PC-9 (cell line): Measurements from ENCODE around the gene MDH1. TPM values are rescaled to one million over a fixed set of nuclear protein-coding genes. Genes with fewer than 3 reads are reported as not detected.

ENCODE experiments used
- BruUV-seq: library from RNA; stranded (reverse); fragments of 400-500 nt; replicated peaks from 2 replicates; lab custom pipeline; 2021; lab: Mats Ljungman, UMichigan
- CTCF ChIA-PET: fragments of 300-600 bp; sonication (Branson Sonifier 250); formaldehyde crosslinking; loops from one replicate; lab custom pipeline; 2022; ENCODE audit warnings: antibody characterized with exemption; lab: Charles Lee
- POLR2A ChIA-PET: fragments of 300-600 bp; sonication (Branson Sonifier 250); formaldehyde crosslinking; loops from one replicate; lab custom pipeline; 2022; ENCODE audit warnings: antibody characterized with exemption; ENCODE audit not compliant: unreplicated experiment; lab: Charles Lee
- DNase-seq, 2 experiments: peaks; one replicate each; pipeline versions ENCODE4 v3.0.0 to v3.0.0-alpha.2; 2015 to 2022; ENCODE audit warnings: mixed read lengths in 1 of 2
- H2AFZ ChIP-seq: fragments of 200-600 bp; sonication (generic); 2 replicates; pipeline ENCODE4 v1.8.1; 2017; ENCODE audit warnings: antibody characterized with exemption
- H3F3A ChIP-seq: fragments of 200-600 bp; sonication (generic); 2 replicates; pipeline ENCODE4 v1.8.1; 2017; ENCODE audit warnings: antibody characterized with exemption, mild to moderate bottlenecking, low read depth; ENCODE audit not compliant: insufficient read depth
- H3K27ac ChIP-seq: fragments of 200-600 bp; sonication (generic); 2 replicates; pipeline ENCODE4 v1.6.1; 2016; ENCODE audit warnings: mixed run types
- H3K27me3 ChIP-seq: fragments of 200-600 bp; sonication (generic); 2 replicates; pipeline ENCODE4 v1.6.1; 2016; ENCODE audit warnings: low read depth, mixed run types; ENCODE audit not compliant: insufficient read depth
- H3K36me3 ChIP-seq: fragments of 200-600 bp; sonication (generic); 2 replicates; pipeline ENCODE4 v1.6.1; 2016; ENCODE audit warnings: low read depth, mixed run types
- H3K4me1 ChIP-seq: fragments of 200-600 bp; sonication (generic); replicated peaks from 2 replicates; pipeline ENCODE4 v1.6.1; 2016; ENCODE audit warnings: mixed run types; ENCODE audit not compliant: insufficient read depth
- H3K4me2 ChIP-seq: fragments of 200-600 bp; sonication (generic); 2 replicates; pipeline ENCODE4 v1.6.1; 2017; ENCODE audit warnings: mixed run types
- H3K4me3 ChIP-seq: fragments of 200-600 bp; sonication (generic); 2 replicates; pipeline ENCODE4 v1.6.1; 2016; ENCODE audit warnings: mixed run types
- H3K79me2 ChIP-seq: fragments of 200-600 bp; sonication (generic); 2 replicates; pipeline ENCODE4 v1.6.1; 2017; ENCODE audit warnings: low read depth, mixed run types
- H3K9me2 ChIP-seq: fragments of 200-600 bp; sonication (generic); 2 replicates; pipeline ENCODE4 v1.8.1; 2017; ENCODE audit warnings: mild to moderate bottlenecking; ENCODE audit not compliant: insufficient read depth
- H3K9me3 ChIP-seq: fragments of 200-600 bp; sonication (generic); 2 replicates; pipeline ENCODE4 v1.8.1; 2016; ENCODE audit warnings: low read depth; ENCODE audit not compliant: insufficient read depth
- H4K20me1 ChIP-seq: fragments of 200-600 bp; sonication (generic); 2 replicates; pipeline ENCODE4 v1.8.1; 2017; ENCODE audit not compliant: insufficient read depth
- CTCF ChIP-seq: fragments of 200-600 bp; sonication (generic); conservative IDR thresholded peaks from 2 replicates; pipeline ENCODE4 v1.6.1; 2017; ENCODE audit warnings: mixed run types, antibody characterized with exemption, mild to moderate bottlenecking, moderate library complexity
- EZH2 ChIP-seq: fragments of 200-600 bp; sonication (generic); IDR thresholded peaks from 2 replicates; pipeline ENCODE4 v1.8.0; 2017; ENCODE audit warnings: antibody characterized with exemption, low read depth
- intact Hi-C: fragments of 100-400 bp; cut with micrococcal nuclease; formaldehyde crosslinking; loops from one replicate; pipeline ENCODE4 v1.10.0; 2022; ENCODE audit not compliant: unreplicated experiment
- total RNA-seq: library from RNA; stranded (reverse); gene quantifications from 2 replicates; pipeline ENCODE4 v1.2.3, GENCODE V29; 2021

MDH1 gene
- total RNA-seq, 1 experiment from 2014 or later: 157 TPM

- DNase-seq: no peak
- no peaks in the 10 kb centered on the region for H4K20me1 ChIP-seq
- H3K4me1 ChIP-seq: no peaks in the 10 kb centered on the region
- ChIA-PET POLR2A (no interaction called here), CTCF (no interaction called here)
- H3K4me2 ChIP-seq: no peak overlapping the region
- no peaks in the 10 kb centered on the region for H3F3A ChIP-seq
- H3K4me3 ChIP-seq: no peak overlapping the region
- H3K9me2 ChIP-seq: no peaks in the 10 kb centered on the region
- intact Hi-C loops: no loop called here
- H3K9me3 ChIP-seq: peaks cover 8% of the 10 kb centered on the region; the same call in 1 of the 2 replicates
- H3K79me2 ChIP-seq: peaks cover 24% of the 10 kb centered on the region
- no peaks in the 10 kb centered on the region for H3K36me3 ChIP-seq
- H2AFZ ChIP-seq: no peak overlapping the region
- no peak overlapping the region for H3K27ac ChIP-seq
- no peak for TF ChIP-seq EZH2
- TF ChIP-seq CTCF: no peak
- BruUV-seq: no TSS peak
- no peaks in the 10 kb centered on the region for H3K27me3 ChIP-seq
These were observed 10.0 kb upstream of the MDH1 start for GRCh38 chr2:63578767-63579166.

- ChIA-PET CTCF (no interaction called here), POLR2A (no interaction called here)
- no peaks in the 10 kb centered on the region for H3K9me3 ChIP-seq
- peaks cover 28% of the 10 kb centered on the region for H3K79me2 ChIP-seq
- no peaks in the 10 kb centered on the region for H3K27me3 ChIP-seq
- H3K9me2 ChIP-seq: no peaks in the 10 kb centered on the region
- TF ChIP-seq EZH2 (no peak), CTCF (no peak)
- no peak overlapping the region for H3K4me3 ChIP-seq
- H3K27ac ChIP-seq: no peak overlapping the region
- intact Hi-C loops: loop anchor here (10.0 kb wide), 1 partner anchor 434 kb away; the partner anchor contains the start of gene VPS54
- no TSS peak for BruUV-seq
- no peaks in the 10 kb centered on the region for H3F3A ChIP-seq
- H2AFZ ChIP-seq: no peak overlapping the region
- H3K36me3 ChIP-seq: no peaks in the 10 kb centered on the region
- no peak for DNase-seq
- H3K4me2 ChIP-seq: no peak overlapping the region
- no peaks in the 10 kb centered on the region for H4K20me1 ChIP-seq
- no peaks in the 10 kb centered on the region for H3K4me1 ChIP-seq
These were observed 8.0 kb upstream of the MDH1 start for GRCh38 chr2:63580651-63581297.

DNA sequence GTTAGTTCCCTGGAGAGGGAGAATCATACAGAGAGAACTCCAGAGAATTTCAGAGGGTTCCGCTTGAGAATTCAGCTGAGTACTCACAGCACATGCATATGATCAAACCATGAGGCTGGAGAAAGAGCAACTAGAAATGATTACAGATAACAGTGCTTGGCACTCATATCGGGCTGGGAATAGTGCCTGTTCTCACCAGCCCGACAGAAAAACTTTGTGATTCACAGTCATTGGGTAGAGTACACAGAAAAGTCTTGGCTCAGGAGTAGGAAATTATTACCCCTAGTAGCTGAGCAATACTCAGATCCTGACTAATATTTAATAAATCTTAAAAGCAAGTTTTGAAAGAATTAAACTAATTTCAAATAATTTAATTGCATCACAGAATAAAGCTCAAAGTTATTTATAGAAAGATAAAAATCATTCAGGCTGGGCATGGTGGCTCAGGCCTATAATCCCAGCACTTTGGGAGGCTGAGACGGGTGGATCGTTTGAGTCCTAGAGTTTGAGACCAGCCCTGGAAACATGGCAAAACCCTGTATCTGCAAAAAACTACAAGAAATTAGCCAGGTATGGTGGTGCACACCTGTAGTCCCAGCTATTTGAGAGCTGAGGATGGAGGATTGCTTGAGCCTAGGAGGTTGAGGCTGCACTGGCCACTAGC lies 7.3 kb upstream of the MDH1 start:
- H3K79me2 ChIP-seq: peaks cover 35% of the 10 kb centered on the region
- H3K36me3 ChIP-seq: no peaks in the 10 kb centered on the region
- no TSS peak for BruUV-seq
- H3K4me1 ChIP-seq: peaks cover 4% of the 10 kb centered on the region; the same call in 1 of the 2 replicates
- CTCF ChIA-PET: no interaction called here
- no peaks in the 10 kb centered on the region for H4K20me1 ChIP-seq
- DNase-seq: no peak
- no peaks in the 10 kb centered on the region for H3F3A ChIP-seq
- intact Hi-C loops: loop anchor here (10.0 kb wide), 1 partner anchor 433 kb away; the partner anchor contains the start of gene VPS54
- H3K4me3 ChIP-seq: no peak overlapping the region
- no peak overlapping the region for H3K4me2 ChIP-seq
- H3K27ac ChIP-seq: no peak overlapping the region
- POLR2A ChIA-PET: no interaction called here
- H2AFZ ChIP-seq: no peak overlapping the region
- no peaks in the 10 kb centered on the region for H3K9me3 ChIP-seq
- no peaks in the 10 kb centered on the region for H3K9me2 ChIP-seq
- TF ChIP-seq CTCF: no peak
- TF ChIP-seq EZH2: no peak
- no peaks in the 10 kb centered on the region for H3K27me3 ChIP-seq
